Upper lobe of left lung (tissue), 6 donors: ENCODE results near the gene ARHGAP26. TPM values are rescaled to one million over a fixed set of nuclear protein-coding genes. Genes with fewer than 3 reads are reported as not detected.
A peak's percentile ranks its signal among the peaks of the same experiment; 100 is the strongest.
"Not testable (repeated sequence)": the region's sequence is repeated elsewhere in the genome, so short reads cannot be mapped to it uniquely, and the experiment has no call there.

Source experiments
- ATAC-seq, 2 donors: fragments of 200-7000 bp; cut with Tn5 transposase; one replicate each; pipeline ENCODE4 v1.9.1; 2022; ENCODE audit warnings: mild to moderate bottlenecking in 2 of 2, moderate library complexity in 2 of 2; ENCODE audit not compliant: low FRiP score in 2 of 2
- DNase-seq, 2 donors: peaks; one replicate each; pipeline ENCODE4 v3.0.0-alpha.2; 2019 to 2020
- H3K27ac ChIP-seq, 4 donors: fragments of 200-600 bp; sonication (generic); one replicate each; pipeline ENCODE4 v1.5.1; 2016 to 2019
- H3K27me3 ChIP-seq, 4 donors: fragments of 200-600 bp; sonication (generic); one replicate each; pipeline ENCODE4 v1.5.1; 2017 to 2019
- H3K36me3 ChIP-seq, 4 donors: fragments of 200-600 bp; sonication (generic); one replicate each; pipeline ENCODE4 v1.5.1; 2016 to 2019
- H3K4me1 ChIP-seq, 4 donors: fragments of 200-600 bp; sonication (generic); one replicate each; pipeline ENCODE4 v1.5.1; 2018 to 2019
- H3K4me3 ChIP-seq, 4 donors: fragments of 200-600 bp; sonication (generic); one replicate each; pipeline ENCODE4 v1.5.1; 2017 to 2019; ENCODE audit warnings: mild to moderate bottlenecking in 2 of 4, moderate library complexity in 1 of 4
- H3K9me3 ChIP-seq, 4 donors: fragments of 200-600 bp; sonication (generic); one replicate each; pipeline ENCODE4 v1.5.1; 2018 to 2019
- CTCF ChIP-seq, 6 experiments: fragments of 450-650 bp in 4 of 6; fragments of 200-600 bp in 2 of 6; sonication (generic) in 2 of 6; IDR thresholded peaks; one replicate each; pipeline ENCODE4 v1.5.1; 2016 to 2019; ENCODE audit warnings: antibody characterized with exemption in 6 of 6
- EP300 ChIP-seq, 4 donors: sonication (generic); formaldehyde crosslinking; IDR thresholded peaks; one replicate each; pipeline ENCODE4 v1.5.1; 2017; ENCODE audit warnings: antibody characterized with exemption in 4 of 4, control low read depth in 2 of 4
- POLR2A ChIP-seq, 4 donors: fragments of 450-650 bp; IDR thresholded peaks; one replicate each; pipeline ENCODE4 v1.5.1; 2016 to 2017; ENCODE audit warnings: antibody characterized with exemption in 4 of 4, mild to moderate bottlenecking in 2 of 4
- POLR2AphosphoS5 ChIP-seq, 2 donors: sonication (generic); formaldehyde crosslinking; IDR thresholded peaks; one replicate each; pipeline ENCODE4 v1.5.1; 2017; ENCODE audit warnings: antibody characterized with exemption in 2 of 2
- WGBS, 2 donors: methylation state at CpG; one replicate each; pipeline ENCODE4 v1.1.5; 2017 to 2018; 5-methylcytosine and 5-hydroxymethylcytosine counted together
- total RNA-seq, 6 donors: library from RNA; depleted of rRNA in 4 of 6; stranded (reverse); fragments of >200 nt in 4 of 6; gene quantifications; one replicate each; pipeline versions ENCODE4 v1.1.0 to v1.2.1, GENCODE V29; 2016 to 2021
- donor health status: DM: no; HTN: no; CAD: no; lungs with moderate emphysema.
- donor health status: DM: no; HTN: yes; CAD: no; lungs with severe emphysema.

Gene ARHGAP26
- total RNA-seq, 6 donors from 2014 or later, result 34.9 to 90.1 (median 38.9) TPM

- WGBS, 2 donors, result 16 to 21% methylated on average over 6 of the region's 6 CpGs
- H3K27ac ChIP-seq, result peak overlapping the region; percentile 33 to 59 (median 50)
- DNase-seq, result peak in 1 of 2 donors; percentile 87
- no peaks in the 10 kb centered on the region for H3K27me3 ChIP-seq
- TF ChIP-seq EP300 (IDR thresholded peaks at IDR 0.05) (no peak), POLR2A (IDR thresholded peaks at IDR 0.05) (no peak), CTCF (IDR thresholded peaks at IDR 0.05) (no peak), POLR2AphosphoS5 (IDR thresholded peaks at IDR 0.05) (no peak)
- H3K9me3 ChIP-seq, result no peaks in the 10 kb centered on the region
- H3K36me3 ChIP-seq, result no peaks in the 10 kb centered on the region
- H3K4me3 ChIP-seq, result no peak overlapping the region
- ATAC-seq, result peak; percentile 74 to 84
- H3K4me1 ChIP-seq, result peaks cover 50 to 64% (median 56%) of the 10 kb centered on the region in 4 donors
Measured at GRCh38 chr5:142981886-142982820, 212.0 kb downstream of the ARHGAP26 start.

DNA sequence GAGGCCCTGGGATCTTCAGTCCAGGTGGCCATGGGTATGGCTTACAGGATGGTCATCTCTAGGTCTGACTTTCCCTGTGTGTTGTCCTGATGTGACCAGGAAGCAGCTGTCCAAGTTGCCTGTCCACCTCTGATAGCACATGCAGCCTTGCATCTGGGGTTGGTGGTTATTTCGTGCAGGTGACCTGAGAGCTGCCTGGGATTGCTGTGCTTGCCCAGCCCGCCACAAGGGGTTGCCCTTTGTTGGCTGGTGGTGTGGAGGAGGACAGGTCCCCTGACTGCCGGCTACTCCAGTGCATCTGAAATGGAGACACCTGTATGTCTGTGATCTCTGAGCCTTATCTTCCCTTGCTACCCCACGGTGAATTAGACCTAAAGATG is 212.6 kb downstream of the ARHGAP26 start:
- H3K4me1 ChIP-seq, result peaks cover 49 to 61% (median 55%) of the 10 kb centered on the region in 4 donors
- ATAC-seq (peak; percentile 21 to 51), DNase-seq (no peak)
- H3K9me3 ChIP-seq, result no peaks in the 10 kb centered on the region
- no peak overlapping the region for H3K4me3 ChIP-seq
- WGBS, 2 donors, result 57 to 83% methylated on average over 1 to 4 of the region's 4 CpGs
- H3K36me3 ChIP-seq, result no peaks in the 10 kb centered on the region
- H3K27ac ChIP-seq, result peak overlapping the region; percentile 33 to 59 (median 50)
- no peaks in the 10 kb centered on the region for H3K27me3 ChIP-seq
- no peak for TF ChIP-seq EP300 (IDR thresholded peaks at IDR 0.05)
- peak in 1 of 6 experiments; percentile 6 for TF ChIP-seq CTCF (IDR thresholded peaks at IDR 0.05)

DNA sequence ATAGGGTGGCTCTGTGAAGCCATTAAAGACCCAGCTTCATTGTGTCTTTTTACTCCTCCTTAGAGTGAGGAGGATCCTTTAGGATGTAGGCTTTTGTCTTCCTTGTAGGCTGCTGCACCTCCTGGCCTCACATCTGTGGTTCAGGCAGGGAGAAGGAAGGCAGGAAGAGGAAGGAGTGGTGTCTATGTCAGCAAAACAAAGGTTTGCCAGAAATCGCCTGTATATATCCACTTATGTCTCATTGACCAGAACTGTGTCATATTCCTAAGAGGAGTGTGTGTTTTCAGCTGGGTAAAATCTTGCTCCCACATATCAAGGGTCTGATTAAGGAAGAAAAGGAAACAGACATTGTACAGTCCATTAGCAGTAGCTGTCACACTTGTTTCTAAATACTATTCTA is 213.8 kb downstream of the ARHGAP26 start:
- Histone ChIP-seq H3K4me1 (peaks cover 43 to 57% (median 50%) of the 10 kb centered on the region in 4 donors), H3K36me3 (no peaks in the 10 kb centered on the region), H3K9me3 (no peaks in the 10 kb centered on the region), H3K27me3 (no peaks in the 10 kb centered on the region), H3K4me3 (no peak overlapping the region), H3K27ac (peak overlapping the region in 1 of 4 donors; percentile 57)
- ATAC-seq (peak in 1 of 2 donors; percentile 68), DNase-seq (no peak)
- TF ChIP-seq POLR2AphosphoS5 (IDR thresholded peaks at IDR 0.05), result no peak
- TF ChIP-seq POLR2A (IDR thresholded peaks at IDR 0.05), result no peak
- no peak for TF ChIP-seq EP300 (IDR thresholded peaks at IDR 0.05)
- no peak for TF ChIP-seq CTCF (IDR thresholded peaks at IDR 0.05)
- WGBS, 2 donors, result 26 to 47% methylated on average over 1 of the region's 1 CpG

- peaks cover 39 to 54% (median 45%) of the 10 kb centered on the region in 4 donors for H3K4me1 ChIP-seq
Measured at GRCh38 chr5:142984525-142984924, 214.3 kb downstream of the ARHGAP26 start.

DNA sequence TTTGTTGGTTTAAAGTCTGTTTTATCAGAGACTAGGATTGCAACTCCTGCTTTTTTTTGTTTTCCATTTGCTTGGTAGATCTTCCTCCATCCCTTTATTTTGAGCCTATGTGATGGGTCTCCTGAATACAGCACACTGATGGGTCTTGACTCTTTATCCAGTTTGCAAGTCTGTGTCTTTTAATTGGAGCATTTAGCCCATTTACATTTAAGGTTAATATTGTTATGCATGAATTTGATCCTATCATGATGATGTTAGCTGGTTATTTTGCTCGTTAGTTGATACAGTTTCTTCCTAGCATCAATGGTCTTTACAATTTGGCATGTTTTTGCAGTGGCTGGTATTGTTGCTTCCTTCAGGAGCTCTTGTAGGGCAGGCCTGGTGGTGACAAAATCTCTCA is 219.1 kb downstream of the ARHGAP26 start:
- not testable (repeated sequence) for H3K27ac ChIP-seq, ATAC-seq, H3K36me3 ChIP-seq, H3K9me3 ChIP-seq, H3K4me1 ChIP-seq, H3K4me3 ChIP-seq, H3K27me3 ChIP-seq, DNase-seq
- 100% methylated on average over 1 of the region's 1 CpG for WGBS, 2 donors

More at GRCh38 chr5:142984525-142984924, 214.3 kb downstream of the ARHGAP26 start:
- Histone ChIP-seq H3K9me3 (no peaks in the 10 kb centered on the region), H3K27ac (no peak overlapping the region), H3K36me3 (no peaks in the 10 kb centered on the region), H3K27me3 (no peaks in the 10 kb centered on the region), H3K4me3 (no peak overlapping the region)
- 87 to 99% methylated on average over 2 of the region's 2 CpGs for WGBS, 2 donors
- ATAC-seq (no peak), DNase-seq (no peak)
- TF ChIP-seq POLR2AphosphoS5 (IDR thresholded peaks at IDR 0.05) (no peak), EP300 (IDR thresholded peaks at IDR 0.05) (no peak), POLR2A (IDR thresholded peaks at IDR 0.05) (no peak), CTCF (IDR thresholded peaks at IDR 0.05) (no peak)

DNA sequence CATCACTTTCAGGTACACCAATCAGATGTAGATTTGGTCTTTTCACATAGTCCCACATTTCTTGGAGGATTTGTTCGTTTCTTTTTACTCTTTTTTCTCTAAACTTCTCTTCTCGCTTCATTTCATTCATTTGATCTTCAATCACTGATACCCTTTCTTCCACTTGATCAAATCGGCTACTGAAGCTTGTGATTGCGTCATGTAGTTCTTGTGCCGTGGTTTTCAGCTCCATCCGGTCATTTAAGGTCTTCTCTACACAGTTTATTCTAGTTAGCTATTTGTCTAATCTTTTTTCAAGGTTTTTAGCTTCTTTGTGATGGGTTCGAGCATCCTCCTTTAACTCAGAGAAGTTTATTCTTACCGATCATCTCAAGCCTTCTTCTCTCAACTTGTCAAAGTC is 219.9 kb downstream of the ARHGAP26 start:
- not testable (repeated sequence) for H3K4me1 ChIP-seq

More for the DNA sequence above, 219.9 kb downstream of the ARHGAP26 start:
- not testable (repeated sequence) for H3K9me3 ChIP-seq, DNase-seq, H3K27ac ChIP-seq, H3K36me3 ChIP-seq, ATAC-seq, H3K4me3 ChIP-seq, H3K27me3 ChIP-seq
- 86 to 88% methylated on average over 8 of the region's 8 CpGs for WGBS, 2 donors
